ENCODE measurements around the gene EFTUD2.
A peak's percentile ranks its signal among the peaks of the same experiment; 100 is the strongest.

The EFTUD2 gene

GRCh38 chr17:44932096-44932786, 33.0 kb upstream of the EFTUD2 start:
- Histone ChIP-seq H3K9me3 (no peaks in the 10 kb centered on the region), H3K4me3 (ENCODE audit: low read depth, low read length) (no peak overlapping the region), H3K4me1 (peaks cover 6% of the 10 kb centered on the region; the same call in 1 of the 2 replicates), H3K27me3 (no peaks in the 10 kb centered on the region), H3K36me3 (peaks cover 93% of the 10 kb centered on the region)
- DNase-seq = no peak
- TF ChIP-seq CTCF (IDR thresholded peaks at IDR 0.05; ENCODE audit: low read depth, low read length) = no peak

- Histone ChIP-seq H3K36me3 (peaks cover 97% of the 10 kb centered on the region), H3K4me3 (ENCODE audit: low read depth, low read length) (no peak overlapping the region), H3K27me3 (no peaks in the 10 kb centered on the region), H3K4me1 (peaks cover 6% of the 10 kb centered on the region; the same call in 1 of the 2 replicates), H3K9me3 (no peaks in the 10 kb centered on the region)
- DNase-seq = no peak
- TF ChIP-seq CTCF (IDR thresholded peaks at IDR 0.05; ENCODE audit: low read depth, low read length) = no peak
Measured at GRCh38 chr17:44931376-44931775, 32.1 kb upstream of the EFTUD2 start.

GRCh38 chr17:44930667-44931066, 31.4 kb upstream of the EFTUD2 start:
- no peak for TF ChIP-seq CTCF (IDR thresholded peaks at IDR 0.05; ENCODE audit: low read depth, low read length)
- Histone ChIP-seq H3K9me3 (no peaks in the 10 kb centered on the region), H3K4me3 (ENCODE audit: low read depth, low read length) (no peak overlapping the region), H3K4me1 (peaks cover 6% of the 10 kb centered on the region; the same call in 1 of the 2 replicates), H3K27me3 (no peaks in the 10 kb centered on the region), H3K36me3 (peaks cover 98% of the 10 kb centered on the region)
- peak; percentile 33 for DNase-seq

GRCh38 chr17:44928950-44929720, 29.9 kb upstream of the EFTUD2 start:
- Histone ChIP-seq H3K36me3 (peaks cover 85% of the 10 kb centered on the region), H3K9me3 (no peaks in the 10 kb centered on the region), H3K4me3 (ENCODE audit: low read depth, low read length) (no peak overlapping the region), H3K4me1 (peaks cover 7% of the 10 kb centered on the region), H3K27me3 (no peaks in the 10 kb centered on the region)
- DNase-seq = no peak
- no peak for TF ChIP-seq CTCF (IDR thresholded peaks at IDR 0.05; ENCODE audit: low read depth, low read length)

- no peak overlapping the region for H3K4me3 ChIP-seq (ENCODE audit: low read depth, low read length)
- no peaks in the 10 kb centered on the region for H3K27me3 ChIP-seq
- no peak for DNase-seq
- TF ChIP-seq CTCF (IDR thresholded peaks at IDR 0.05; ENCODE audit: low read depth, low read length) = no peak
- H3K4me1 ChIP-seq = peaks cover 17% of the 10 kb centered on the region
- peaks cover 77% of the 10 kb centered on the region for H3K36me3 ChIP-seq
- H3K9me3 ChIP-seq = no peaks in the 10 kb centered on the region
Measured at GRCh38 chr17:44928136-44928535, 28.9 kb upstream of the EFTUD2 start.

GRCh38 chr17:44927696-44928095, 28.5 kb upstream of the EFTUD2 start:
- peak; percentile 7 for DNase-seq
- Histone ChIP-seq H3K4me3 (ENCODE audit: low read depth, low read length) (no peak overlapping the region), H3K27me3 (no peaks in the 10 kb centered on the region), H3K36me3 (peaks cover 72% of the 10 kb centered on the region), H3K4me1 (peaks cover 21% of the 10 kb centered on the region), H3K9me3 (no peaks in the 10 kb centered on the region)
- TF ChIP-seq CTCF (IDR thresholded peaks at IDR 0.05; ENCODE audit: low read depth, low read length) = no peak

Data from BE2C (cell line).